PC-9 (cell line): ENCODE results near the gene OR1D5.

ENCODE experiments used
- CTCF ChIP-seq: fragments of 200-600 bp; sonication (generic); conservative IDR thresholded peaks from 2 replicates; pipeline ENCODE4 v1.6.1; 2017; ENCODE audit warnings: mixed run types, antibody characterized with exemption, mild to moderate bottlenecking, moderate library complexity
- EZH2 ChIP-seq: fragments of 200-600 bp; sonication (generic); IDR thresholded peaks from 2 replicates; pipeline ENCODE4 v1.8.0; 2017; ENCODE audit warnings: antibody characterized with exemption, low read depth

- TF ChIP-seq CTCF (no peak), EZH2 (no peak)
Observed at GRCh38 chr17:3020381-3020780, 43.0 kb downstream of the OR1D5 start.
